Measurements from ENCODE around the gene BNIP1.

BNIP1 gene

GRCh38 chr5:173165177-173166016 is 21.1 kb downstream of the BNIP1 start:
- in situ Hi-C loops (cut with MboI; ENCODE audit: low sequenced_read_pairs) = no loop called here

- in situ Hi-C loops (cut with MboI; ENCODE audit: low sequenced_read_pairs) = no loop called here
Observed at GRCh38 chr5:173172166-173172565, 27.8 kb downstream of the BNIP1 start.

GRCh38 chr5:173175523-173175922 is 31.2 kb downstream of the BNIP1 start:
- in situ Hi-C loops (cut with MboI; ENCODE audit: low sequenced_read_pairs) = no loop called here

- in situ Hi-C loops (cut with MboI; ENCODE audit: low sequenced_read_pairs) = no loop called here
Observed at GRCh38 chr5:173178369-173178910, 34.1 kb downstream of the BNIP1 start.

GRCh38 chr5:173180331-173180730 is 36.0 kb downstream of the BNIP1 start:
- in situ Hi-C loops (cut with MboI; ENCODE audit: low sequenced_read_pairs) = no loop called here

- in situ Hi-C loops (cut with MboI; ENCODE audit: low sequenced_read_pairs) = no loop called here
Observed at GRCh38 chr5:173187054-173187743, 42.9 kb downstream of the BNIP1 start.

- in situ Hi-C loops (cut with MboI; ENCODE audit: low sequenced_read_pairs) = no loop called here
Observed at GRCh38 chr5:173188280-173188679, 43.9 kb downstream of the BNIP1 start.

- in situ Hi-C loops (cut with MboI; ENCODE audit: low sequenced_read_pairs) = no loop called here
Observed at GRCh38 chr5:173191015-173191414, 46.7 kb downstream of the BNIP1 start.

- in situ Hi-C loops (cut with MboI; ENCODE audit: low sequenced_read_pairs) = no loop called here
Observed at GRCh38 chr5:173191561-173191960, 47.2 kb downstream of the BNIP1 start.

GRCh38 chr5:173192561-173192960 is 48.2 kb downstream of the BNIP1 start:
- in situ Hi-C loops (cut with MboI; ENCODE audit: low sequenced_read_pairs) = no loop called here

GRCh38 chr5:173196133-173196952 is 52.0 kb downstream of the BNIP1 start:
- in situ Hi-C loops (cut with MboI; ENCODE audit: low sequenced_read_pairs) = no loop called here

GRCh38 chr5:173197375-173197891 is 53.1 kb downstream of the BNIP1 start:
- in situ Hi-C loops (cut with MboI; ENCODE audit: low sequenced_read_pairs) = no loop called here

GRCh38 chr5:173198049-173198448 is 53.7 kb downstream of the BNIP1 start:
- in situ Hi-C loops (cut with MboI; ENCODE audit: low sequenced_read_pairs) = no loop called here

- in situ Hi-C loops (cut with MboI; ENCODE audit: low sequenced_read_pairs) = no loop called here
Observed at GRCh38 chr5:173200356-173200755, 56.0 kb downstream of the BNIP1 start.

GRCh38 chr5:173201636-173202265 is 57.4 kb downstream of the BNIP1 start:
- in situ Hi-C loops (cut with MboI; ENCODE audit: low sequenced_read_pairs) = no loop called here

- in situ Hi-C loops (cut with MboI; ENCODE audit: low sequenced_read_pairs) = no loop called here
Observed at GRCh38 chr5:173202266-173202875, 58.0 kb downstream of the BNIP1 start.

GRCh38 chr5:173204185-173204979 is 60.1 kb downstream of the BNIP1 start:
- in situ Hi-C loops (cut with MboI; ENCODE audit: low sequenced_read_pairs) = no loop called here

GRCh38 chr5:173205916-173206315 is 61.6 kb downstream of the BNIP1 start:
- in situ Hi-C loops (cut with MboI; ENCODE audit: low sequenced_read_pairs) = no loop called here

GRCh38 chr5:173208296-173208695 is 64.0 kb downstream of the BNIP1 start:
- in situ Hi-C loops (cut with MboI; ENCODE audit: low sequenced_read_pairs) = no loop called here

All from HL-60/S4 treated with retinoic acid at 250 ng/mL for 4 days and 3 days (cell line).